Measurements from ENCODE around the gene PRKACA. TPM values are rescaled to one million over a fixed set of nuclear protein-coding genes. Genes with fewer than 3 reads are reported as not detected.
A peak's percentile ranks its signal among the peaks of the same experiment; 100 is the strongest.

The PRKACA gene
- total and polyA plus RNA-seq, 8 donors = 25.3 to 42.9 (median 30.3) TPM

DNA sequence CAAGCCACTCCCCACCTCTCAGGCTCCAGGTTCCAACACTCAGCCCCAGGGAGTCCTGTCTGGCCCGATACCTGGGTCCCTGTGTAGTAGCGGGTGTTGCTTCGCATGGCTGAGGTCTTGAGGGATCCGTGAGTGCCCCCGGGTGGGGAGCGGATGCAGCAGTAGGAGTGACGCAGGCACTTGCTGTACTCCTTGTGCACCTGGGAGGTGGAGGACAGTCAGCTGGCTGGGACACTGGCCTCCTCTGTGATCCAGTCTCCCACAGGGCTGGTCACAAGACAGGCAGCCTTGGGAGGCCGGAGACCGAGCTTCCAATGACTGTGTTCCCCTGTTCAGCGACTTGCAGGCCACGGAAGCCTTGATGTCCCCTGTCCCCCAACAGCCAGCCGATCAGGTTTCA, 35.2 kb upstream of the PRKACA start:
- WGBS, 2 donors = 90 to 91% methylated on average over 12 of the region's 12 CpGs
- intact Hi-C loops (cut with DNase I) = loop anchor here in 1 of 3 donors (5.0 kb wide), 1 partner anchor 195 kb away; no protein-coding TSS in a partner anchor
- TF ChIP-seq, protein P1, sequence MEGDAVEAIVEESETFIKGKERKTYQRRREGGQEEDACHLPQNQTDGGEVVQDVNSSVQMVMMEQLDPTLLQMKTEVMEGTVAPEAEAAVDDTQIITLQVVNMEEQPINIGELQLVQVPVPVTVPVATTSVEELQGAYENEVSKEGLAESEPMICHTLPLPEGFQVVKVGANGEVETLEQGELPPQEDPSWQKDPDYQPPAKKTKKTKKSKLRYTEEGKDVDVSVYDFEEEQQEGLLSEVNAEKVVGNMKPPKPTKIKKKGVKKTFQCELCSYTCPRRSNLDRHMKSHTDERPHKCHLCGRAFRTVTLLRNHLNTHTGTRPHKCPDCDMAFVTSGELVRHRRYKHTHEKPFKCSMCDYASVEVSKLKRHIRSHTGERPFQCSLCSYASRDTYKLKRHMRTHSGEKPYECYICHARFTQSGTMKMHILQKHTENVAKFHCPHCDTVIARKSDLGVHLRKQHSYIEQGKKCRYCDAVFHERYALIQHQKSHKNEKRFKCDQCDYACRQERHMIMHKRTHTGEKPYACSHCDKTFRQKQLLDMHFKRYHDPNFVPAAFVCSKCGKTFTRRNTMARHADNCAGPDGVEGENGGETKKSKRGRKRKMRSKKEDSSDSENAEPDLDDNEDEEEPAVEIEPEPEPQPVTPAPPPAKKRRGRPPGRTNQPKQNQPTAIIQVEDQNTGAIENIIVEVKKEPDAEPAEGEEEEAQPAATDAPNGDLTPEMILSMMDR (IDR thresholded peaks at IDR 0.05) = no peak
- ATAC-seq (no peak), FAIRE-seq (no peak), DNase-seq (no peak)
- Histone ChIP-seq H3K36me3 (peaks cover 0 to 13% (median 5%) of the 10 kb centered on the region in 3 donors), H3K9me3 (no peaks in the 10 kb centered on the region), H3K27me3 (no peaks in the 10 kb centered on the region), H3K4me1 (no peaks in the 10 kb centered on the region), H3K27ac (no peak overlapping the region), H3K4me3 (no peak overlapping the region)

DNA sequence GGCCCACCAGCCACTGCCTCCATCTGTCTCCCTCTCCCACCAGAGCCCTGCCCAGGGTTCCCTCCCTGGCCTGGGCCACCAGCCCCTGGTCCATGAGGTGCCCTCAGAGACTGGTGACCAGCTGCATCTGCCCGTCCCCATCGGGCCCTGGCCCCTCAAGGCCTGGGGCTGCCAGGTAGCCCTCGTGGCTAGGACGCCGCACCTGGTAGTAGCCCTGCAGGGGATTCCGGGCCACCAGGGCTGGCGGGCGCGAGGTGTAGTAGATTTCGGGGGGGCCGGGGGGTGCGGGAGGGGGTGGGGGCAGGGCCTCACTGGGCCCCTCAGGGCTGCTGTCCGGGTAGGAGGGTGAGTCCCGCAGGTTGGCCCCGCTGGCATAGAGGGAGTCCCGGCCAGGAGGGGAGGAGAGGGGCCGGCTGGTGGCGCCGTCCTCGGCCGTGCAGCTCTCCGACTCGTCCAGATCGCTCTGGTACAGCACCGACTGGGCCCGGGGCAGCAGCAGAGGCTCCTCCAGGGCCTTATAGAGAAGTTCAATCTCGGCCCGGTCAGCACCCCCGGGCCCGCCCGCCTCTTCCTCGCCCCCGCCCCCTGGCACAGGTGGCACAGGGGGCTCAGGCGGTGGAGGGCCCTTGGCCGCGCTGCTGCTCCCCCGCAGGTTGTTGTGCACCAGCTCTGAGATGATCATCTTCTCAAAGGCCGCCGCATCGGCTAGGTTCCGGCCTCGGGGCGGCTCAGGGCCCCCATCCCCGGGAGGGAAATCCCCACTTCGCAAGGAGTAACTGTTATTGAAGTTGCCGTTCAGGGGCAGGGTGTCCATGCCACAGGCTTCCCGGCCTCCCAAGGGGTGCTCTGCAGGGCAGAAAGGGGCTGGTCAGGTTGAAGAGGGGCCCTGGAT, 33.5 kb upstream of the PRKACA start:
- ATAC-seq (no peak), DNase-seq (no peak), FAIRE-seq (no peak)
- intact Hi-C loops (cut with DNase I) = loop anchor here in 1 of 3 donors (5.0 kb wide), 1 partner anchor 196 kb away; no protein-coding TSS in a partner anchor
- no peaks in the 10 kb centered on the region for H3K9me3 ChIP-seq
- no peaks in the 10 kb centered on the region for H3K4me1 ChIP-seq
- 88 to 93% methylated on average over 35 to 47 of the region's 47 CpGs for WGBS, 2 donors
- no peaks in the 10 kb centered on the region for H3K36me3 ChIP-seq
- no peak overlapping the region for H3K27ac ChIP-seq
- no peak overlapping the region for H3K4me3 ChIP-seq
- H3K27me3 ChIP-seq = no peaks in the 10 kb centered on the region
- TF ChIP-seq, protein P1 (IDR thresholded peaks at IDR 0.05) = no peak

DNA sequence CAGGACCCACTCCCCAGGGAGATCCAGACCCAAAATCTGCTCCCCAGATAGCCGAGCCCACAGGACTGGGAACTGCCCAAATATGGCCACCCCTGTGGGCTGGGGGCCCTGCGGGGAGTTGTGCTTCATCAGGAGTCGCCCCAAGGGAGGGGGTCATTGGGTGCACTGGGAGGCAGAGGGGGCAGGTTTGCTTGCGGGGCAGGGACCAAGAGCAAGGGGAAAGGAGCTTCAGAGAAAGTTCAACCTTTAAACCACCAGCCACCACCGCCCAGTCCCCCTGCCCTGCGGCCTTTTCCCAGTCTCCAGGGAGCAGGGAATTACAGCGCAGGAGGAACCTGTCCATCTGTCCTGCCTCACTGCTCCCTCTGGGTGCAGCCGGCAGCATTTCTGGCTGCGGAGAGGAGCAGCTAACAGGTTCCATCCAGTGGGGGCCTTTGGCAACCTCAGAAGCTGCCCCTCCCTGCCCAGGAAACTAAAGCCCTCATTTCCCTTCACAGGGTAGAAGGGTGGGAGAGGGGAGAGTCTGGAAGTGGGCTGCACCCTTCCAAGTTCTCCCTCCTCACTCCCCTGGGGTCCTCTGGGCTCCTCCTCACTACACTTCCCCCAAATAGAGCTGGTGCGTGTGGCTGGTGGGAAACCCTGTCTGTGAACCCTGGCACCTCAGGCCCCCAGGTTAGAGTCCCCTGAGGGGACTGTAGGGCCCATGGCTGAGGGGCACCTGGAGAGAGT, 32.6 kb upstream of the PRKACA start:
- Histone ChIP-seq H3K27ac (peak overlapping the region in 1 of 4 donors; percentile 2), H3K36me3 (no peaks in the 10 kb centered on the region), H3K9me3 (no peaks in the 10 kb centered on the region), H3K4me1 (no peaks in the 10 kb centered on the region), H3K27me3 (no peaks in the 10 kb centered on the region), H3K4me3 (no peak overlapping the region)
- intact Hi-C loops (cut with DNase I) = loop anchor here in 1 of 3 donors (5.0 kb wide), 1 partner anchor 197 kb away; no protein-coding TSS in a partner anchor
- TF ChIP-seq, protein P1 (IDR thresholded peaks at IDR 0.05) = no peak
- no peak for ATAC-seq
- no peak for DNase-seq
- FAIRE-seq = no peak
- WGBS, 2 donors = 78 to 84% methylated on average over 10 of the region's 10 CpGs

DNA sequence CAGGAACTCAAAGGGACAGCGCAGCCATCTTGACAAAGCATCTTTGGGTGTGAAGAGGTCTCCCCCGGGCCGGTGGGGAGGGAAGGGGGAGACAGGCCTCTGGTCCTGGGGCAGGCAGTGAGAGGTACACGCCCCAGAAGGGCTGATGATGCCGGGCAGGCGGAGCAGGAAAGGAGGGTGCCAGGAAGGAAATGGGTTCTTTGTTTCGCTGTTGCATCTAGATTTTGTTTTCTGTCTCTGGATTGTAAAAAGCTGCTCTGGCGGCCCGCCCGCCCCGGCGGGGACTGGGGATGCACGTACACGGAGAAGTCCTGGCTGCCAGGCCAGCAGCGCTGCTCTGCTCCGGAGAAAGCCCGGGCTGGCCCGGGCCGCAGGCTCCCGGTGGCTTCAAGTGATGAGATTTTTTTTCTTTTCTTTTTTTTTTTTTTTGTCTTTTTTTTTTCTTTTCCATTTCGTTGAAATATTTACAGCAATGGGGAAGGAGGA, 32.0 kb upstream of the PRKACA start:
- Histone ChIP-seq H3K27me3 (no peaks in the 10 kb centered on the region), H3K4me1 (no peaks in the 10 kb centered on the region), H3K4me3 (no peak overlapping the region), H3K27ac (peak overlapping the region in 1 of 4 donors; percentile 2), H3K36me3 (no peaks in the 10 kb centered on the region), H3K9me3 (no peaks in the 10 kb centered on the region)
- ATAC-seq = peak in 2 of 4 donors; percentile 10 to 26
- peak in 1 of 6 donors; percentile 65 for DNase-seq
- TF ChIP-seq, protein P1 (IDR thresholded peaks at IDR 0.05) = no peak
- intact Hi-C loops (cut with DNase I) = no loop called here
- WGBS, 2 donors = 57 to 69% methylated on average over 20 to 21 of the region's 21 CpGs
- no peak for FAIRE-seq

Data from pancreas (tissue), 10 donors.